Thymus (tissue), 11 donors: Measurements from ENCODE around the gene BSX. TPM values are rescaled to one million over a fixed set of nuclear protein-coding genes. Genes with fewer than 3 reads are reported as not detected.

ENCODE experiments used
- DNase-seq, 9 donors: peaks; one replicate each; pipeline ENCODE4 v3.0.0-alpha.2; 2013; ENCODE audit warnings: low spot score in 9 of 9, low read depth in 6 of 9, missing footprints in 1 of 9
- H3K27ac ChIP-seq, 2 donors: one replicate each; pipeline ENCODE4 v1.5.1; 2013; ENCODE audit warnings: control low read depth in 1 of 2, low read depth in 1 of 2, low read length in 1 of 2, mild to moderate bottlenecking in 1 of 2, moderate library complexity in 1 of 2
- H3K27me3 ChIP-seq, 2 donors: one replicate each; pipeline ENCODE4 v1.5.1; 2013; ENCODE audit warnings: low read length in 1 of 2; ENCODE audit not compliant: control insufficient read depth in 2 of 2, insufficient read depth in 1 of 2
- H3K36me3 ChIP-seq, 2 donors: one replicate each; pipeline ENCODE4 v1.5.1; 2013; ENCODE audit warnings: low read length in 1 of 2, mild to moderate bottlenecking in 1 of 2, moderate library complexity in 1 of 2; ENCODE audit not compliant: control insufficient read depth in 2 of 2, insufficient read depth in 2 of 2
- H3K4me1 ChIP-seq, 2 donors: one replicate each; pipeline ENCODE4 v1.5.1; 2013; ENCODE audit warnings: low read length in 2 of 2; ENCODE audit not compliant: control insufficient read depth in 2 of 2, insufficient read depth in 2 of 2
- H3K4me3 ChIP-seq, 2 donors: one replicate each; pipeline ENCODE4 v1.5.1; 2013; ENCODE audit warnings: low read length in 2 of 2, control low read depth in 1 of 2, mild to moderate bottlenecking in 1 of 2
- H3K9me3 ChIP-seq, 2 donors: one replicate each; pipeline ENCODE4 v1.5.1; 2013; ENCODE audit warnings: low read length in 1 of 2, mild to moderate bottlenecking in 1 of 2; ENCODE audit not compliant: control insufficient read depth in 2 of 2, insufficient read depth in 1 of 2
- WGBS: extraction: QIAGEN DNeasy Blood & Tissue Kit; methylation state at CpG from one replicate; pipeline ENCODE4 v1.1.7; 2013; 5-methylcytosine and 5-hydroxymethylcytosine counted together
- polyA plus RNA-seq: library from polyadenylated mRNA; stranded (reverse); fragments of 200-250 nt; gene quantifications from one replicate; pipeline ENCODE4 v1.2.3, GENCODE V29; 2013
- total RNA-seq: library from RNA; stranded (reverse); fragments of 120-200 nt; gene quantifications from one replicate; pipeline ENCODE4 v1.2.4, GENCODE V29; 2013
- donor health status: healthy.

Gene BSX
- total and polyA plus RNA-seq, 2 donors = not detected

GRCh38 chr11:122995526-122995925 is 13.9 kb upstream of the BSX start:
- 68% methylated on average over 3 of the region's 3 CpGs for WGBS
- no peaks in the 10 kb centered on the region for H3K36me3 ChIP-seq
- H3K4me1 ChIP-seq = no peaks in the 10 kb centered on the region
- H3K27me3 ChIP-seq = peaks cover 0 to 22% of the 10 kb centered on the region in 2 donors
- no peaks in the 10 kb centered on the region for H3K9me3 ChIP-seq
- H3K27ac ChIP-seq = no peak overlapping the region
- H3K4me3 ChIP-seq = no peak overlapping the region
- no peak for DNase-seq

- peaks cover 0 to 4% of the 10 kb centered on the region in 2 donors for H3K9me3 ChIP-seq
- no peak overlapping the region for H3K27ac ChIP-seq
- DNase-seq = no peak
- peaks cover 66 to 81% of the 10 kb centered on the region in 2 donors for H3K27me3 ChIP-seq
- no peaks in the 10 kb centered on the region for H3K36me3 ChIP-seq
- peaks cover 0 to 5% of the 10 kb centered on the region in 2 donors for H3K4me1 ChIP-seq
- 1% methylated on average over 59 of the region's 59 CpGs for WGBS
- H3K4me3 ChIP-seq = peak overlapping the region; percentile 22 to 43
Measured at GRCh38 chr11:122984186-122985011, 2.8 kb upstream of the BSX start.

GRCh38 chr11:122983438-122984185 is 2.0 kb upstream of the BSX start:
- H3K27me3 ChIP-seq = peaks cover 72 to 89% of the 10 kb centered on the region in 2 donors

GRCh38 chr11:122979815-122980595 is 1.6 kb downstream of the BSX start:
- H3K9me3 ChIP-seq = peaks cover 1 to 9% of the 10 kb centered on the region in 2 donors
- DNase-seq = no peak
- H3K27me3 ChIP-seq = peaks cover 93 to 100% of the 10 kb centered on the region in 2 donors
- peaks cover 0 to 5% of the 10 kb centered on the region in 2 donors for H3K4me1 ChIP-seq
- H3K4me3 ChIP-seq = no peak overlapping the region
- H3K36me3 ChIP-seq = no peaks in the 10 kb centered on the region
- no peak overlapping the region for H3K27ac ChIP-seq
- 8% methylated on average over 27 of the region's 27 CpGs for WGBS

More at GRCh38 chr11:122983438-122984185, 2.0 kb upstream of the BSX start:
- Histone ChIP-seq H3K36me3 (no peaks in the 10 kb centered on the region), H3K4me1 (peaks cover 0 to 5% of the 10 kb centered on the region in 2 donors), H3K9me3 (peaks cover 1 to 4% of the 10 kb centered on the region in 2 donors), H3K27ac (no peak overlapping the region), H3K4me3 (peak overlapping the region in 1 of 2 donors; percentile 43)
- DNase-seq = no peak
- 10% methylated on average over 26 of the region's 26 CpGs for WGBS

GRCh38 chr11:122979103-122979814 is 2.4 kb downstream of the BSX start:
- Histone ChIP-seq H3K27ac (no peak overlapping the region), H3K4me3 (no peak overlapping the region), H3K4me1 (peaks cover 0 to 5% of the 10 kb centered on the region in 2 donors), H3K9me3 (peaks cover 1 to 9% of the 10 kb centered on the region in 2 donors), H3K36me3 (no peaks in the 10 kb centered on the region), H3K27me3 (peaks cover 90 to 100% of the 10 kb centered on the region in 2 donors)
- 12% methylated on average over 44 of the region's 44 CpGs for WGBS
- no peak for DNase-seq

GRCh38 chr11:122978299-122978620 is 3.4 kb downstream of the BSX start:
- Histone ChIP-seq H3K36me3 (no peaks in the 10 kb centered on the region), H3K27me3 (peaks cover 84 to 99% of the 10 kb centered on the region in 2 donors), H3K4me3 (no peak overlapping the region), H3K27ac (no peak overlapping the region), H3K9me3 (peaks cover 1 to 9% of the 10 kb centered on the region in 2 donors), H3K4me1 (no peaks in the 10 kb centered on the region)
- DNase-seq = no peak
- WGBS = 19% methylated on average over 7 of the region's 7 CpGs

GRCh38 chr11:122977470-122978298 is 4.0 kb downstream of the BSX start:
- no peak overlapping the region for H3K27ac ChIP-seq
- WGBS = 6% methylated on average over 50 of the region's 50 CpGs
- H3K27me3 ChIP-seq = peaks cover 79 to 96% of the 10 kb centered on the region in 2 donors
- no peaks in the 10 kb centered on the region for H3K4me1 ChIP-seq
- no peak for DNase-seq
- no peak overlapping the region for H3K4me3 ChIP-seq
- H3K9me3 ChIP-seq = peaks cover 1 to 9% of the 10 kb centered on the region in 2 donors
- H3K36me3 ChIP-seq = no peaks in the 10 kb centered on the region
